HG03108 (cell line): ENCODE data around the gene GUCD1.
A peak's percentile ranks its signal among the peaks of the same experiment; 100 is the strongest.
"Not testable (repeated sequence)": the region's sequence is repeated elsewhere in the genome, so short reads cannot be mapped to it uniquely, and the experiment has no call there.

Experiments
- ATAC-seq: cut with Tn5 transposase; IDR thresholded peaks from one replicate; pipeline ENCODE4 v1.9.1; 2021; ENCODE audit warnings: moderate library complexity; ENCODE audit not compliant: unreplicated experiment

GUCD1 gene

DNA sequence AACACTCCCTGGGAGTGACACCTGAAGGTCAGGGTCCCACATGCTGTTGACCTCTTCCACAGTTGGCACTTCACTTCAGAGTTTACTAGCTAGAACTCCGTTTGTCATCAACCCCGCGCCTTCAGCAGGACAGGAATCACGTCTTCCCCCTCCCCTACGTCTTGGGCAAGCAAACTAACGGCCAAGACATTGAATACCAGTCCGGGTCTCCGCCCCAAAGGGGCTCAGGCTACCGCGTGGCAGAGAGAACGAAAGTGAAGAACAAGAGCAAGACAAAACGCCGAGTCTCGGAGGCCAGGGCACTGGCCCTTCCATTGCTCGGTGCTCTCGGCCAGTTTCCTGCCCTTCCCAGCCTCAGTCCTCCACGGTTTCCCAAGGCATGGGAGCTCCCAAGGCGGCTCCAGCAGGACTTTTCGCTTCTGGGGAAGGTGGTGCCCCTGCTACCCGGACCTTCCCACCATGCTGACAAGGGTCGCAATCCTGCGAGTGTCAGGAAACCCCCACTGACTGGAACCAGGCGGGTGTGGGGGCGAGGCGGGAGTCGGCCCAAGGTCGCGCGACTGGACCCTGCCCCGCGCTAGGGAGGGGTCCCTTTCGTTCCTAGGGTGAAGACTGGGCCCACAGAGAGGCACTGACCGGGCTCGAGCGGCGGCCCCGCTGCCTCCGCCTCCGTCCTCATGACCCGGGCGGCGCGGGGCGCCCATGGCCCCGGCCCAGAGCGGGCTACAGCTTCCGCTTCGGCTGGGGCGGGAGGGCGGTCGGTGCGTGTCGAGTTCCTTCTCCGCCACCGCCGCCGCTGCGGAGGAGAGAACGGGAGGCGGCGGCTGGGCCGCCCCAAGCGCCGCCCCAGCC lies at the start of gene GUCD1:
Gene GUCD1 (minus strand): TSS at position 826 of the 852 bp plus-strand sequence. CDS start 147 bp downstream, at position 679.
- ATAC-seq = no peak

DNA sequence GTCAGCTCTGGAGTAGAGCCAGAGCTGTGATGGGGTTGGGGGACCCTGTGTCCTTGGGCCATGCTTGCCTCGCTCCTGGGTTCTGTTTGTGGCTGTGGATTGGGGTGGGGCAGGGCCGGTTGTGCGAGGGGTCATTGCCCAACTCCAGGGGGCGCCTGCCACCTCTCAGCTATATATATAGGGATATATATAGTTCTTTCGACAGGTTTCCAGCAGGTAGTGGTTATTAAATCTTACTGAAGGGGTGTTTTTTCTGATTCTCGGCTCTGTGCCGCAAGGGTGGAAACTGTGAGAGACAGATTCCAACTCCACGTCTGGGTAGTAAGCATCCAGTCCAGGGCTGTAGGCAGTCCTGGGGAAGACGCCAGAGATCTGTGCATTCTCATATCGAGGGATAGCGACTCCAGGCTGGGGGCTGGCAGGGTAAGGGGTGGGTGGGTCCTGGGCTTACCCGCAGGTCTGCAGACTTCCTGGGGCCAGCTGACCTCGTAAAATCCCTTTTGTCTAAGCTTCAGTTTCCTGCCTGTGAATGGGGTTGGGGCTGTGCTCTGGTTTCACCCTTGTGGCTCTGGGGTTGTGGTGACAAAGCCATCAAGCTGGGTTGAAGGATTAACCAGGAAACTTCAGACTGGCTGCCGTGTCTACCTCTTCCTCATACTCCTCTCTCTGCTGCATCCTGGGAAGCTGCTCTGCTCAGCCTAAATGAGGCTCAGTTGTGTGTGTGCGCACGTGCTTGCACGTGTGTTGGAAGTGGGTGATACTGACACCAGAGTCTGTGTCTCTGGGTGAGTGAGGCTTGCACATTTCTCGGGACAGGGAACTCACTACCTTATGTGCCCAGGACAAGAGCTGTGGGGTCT lies 49.1 kb upstream of the GUCD1 start:
- peak; percentile 29 for ATAC-seq

DNA sequence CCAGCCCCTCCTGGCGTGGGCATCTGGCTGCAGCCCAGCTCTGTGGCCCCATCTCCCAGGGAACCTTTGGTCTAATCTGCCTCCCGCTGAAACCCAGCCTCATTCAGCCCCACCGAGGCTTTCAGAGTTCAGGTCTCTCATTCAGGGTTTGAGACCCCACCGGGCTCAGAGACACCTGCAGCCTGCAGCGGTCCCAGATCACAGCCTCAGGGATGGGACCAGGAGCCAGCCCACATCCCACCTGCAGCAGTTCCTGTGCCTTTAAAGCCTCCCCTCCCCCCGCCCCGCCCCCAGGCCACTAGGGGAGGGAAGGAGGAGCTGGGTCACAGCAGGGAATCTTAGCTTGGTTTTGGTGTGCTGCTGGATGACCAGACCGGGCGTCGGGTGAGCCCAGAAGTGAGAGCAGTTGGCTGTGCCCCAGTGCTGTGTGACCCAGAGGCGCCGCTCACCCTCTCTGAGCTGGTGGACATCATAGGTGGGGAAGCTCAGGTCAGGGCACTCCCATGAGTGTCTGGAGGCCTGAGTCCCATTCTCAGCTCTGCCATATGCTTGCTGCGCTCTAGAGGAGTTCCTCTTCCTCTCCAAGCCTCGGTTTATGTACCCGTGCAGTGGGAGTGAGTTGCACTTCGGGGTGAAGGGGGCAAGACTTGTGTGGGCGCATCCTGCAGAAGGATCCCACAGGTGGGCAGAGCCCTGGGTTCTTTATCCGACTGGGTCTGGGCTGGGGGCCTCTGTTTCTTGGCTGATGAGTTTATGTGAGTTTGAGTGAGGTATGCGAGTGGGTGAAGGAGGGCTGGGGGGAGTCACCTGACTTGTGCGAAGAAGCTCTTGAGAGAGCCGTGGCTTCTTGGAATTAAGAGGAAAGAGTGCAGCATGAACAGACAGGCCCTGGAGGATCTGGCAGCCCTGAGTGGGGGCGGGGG lies 48.2 kb upstream of the GUCD1 start, which contains the start of gene GGT1:
Gene GGT1 (plus strand): TSS at position 347 of the 923 bp plus-strand sequence. CDS start 7,889 bp downstream, outside the sequence.
- not testable (repeated sequence) for ATAC-seq

DNA sequence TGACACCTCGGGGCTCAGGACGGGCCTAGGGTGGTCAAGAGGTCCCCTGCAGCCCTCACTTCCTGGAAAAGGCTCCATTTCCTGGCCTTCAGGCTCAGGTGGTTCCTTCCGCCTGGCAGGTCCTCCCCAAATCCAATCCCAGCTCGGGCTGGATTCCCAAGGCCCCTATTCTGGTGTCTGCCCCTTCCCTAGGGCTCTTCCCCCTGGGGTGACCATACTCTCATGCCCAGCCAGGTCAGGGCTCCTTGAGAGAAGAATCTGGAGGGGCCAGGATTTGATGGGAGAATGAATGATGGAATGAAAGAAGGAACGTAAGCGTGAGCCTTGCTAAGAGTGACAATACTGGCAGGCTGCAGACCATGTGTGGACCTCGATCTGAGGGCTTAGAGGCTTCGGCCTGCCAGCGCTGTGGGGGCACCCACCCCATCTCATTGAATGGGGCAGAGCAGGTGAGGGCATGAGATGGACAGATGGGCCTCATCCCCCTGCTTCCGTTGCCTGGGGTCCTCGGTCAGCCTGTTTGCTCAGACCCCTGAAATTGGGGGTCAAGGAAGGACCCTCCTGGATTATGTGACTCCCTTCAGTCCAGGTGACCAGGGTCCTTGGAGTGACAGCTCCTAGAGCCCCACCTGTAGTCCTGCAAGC lies 47.3 kb upstream of the GUCD1 start:
- ATAC-seq = not testable (repeated sequence)

DNA sequence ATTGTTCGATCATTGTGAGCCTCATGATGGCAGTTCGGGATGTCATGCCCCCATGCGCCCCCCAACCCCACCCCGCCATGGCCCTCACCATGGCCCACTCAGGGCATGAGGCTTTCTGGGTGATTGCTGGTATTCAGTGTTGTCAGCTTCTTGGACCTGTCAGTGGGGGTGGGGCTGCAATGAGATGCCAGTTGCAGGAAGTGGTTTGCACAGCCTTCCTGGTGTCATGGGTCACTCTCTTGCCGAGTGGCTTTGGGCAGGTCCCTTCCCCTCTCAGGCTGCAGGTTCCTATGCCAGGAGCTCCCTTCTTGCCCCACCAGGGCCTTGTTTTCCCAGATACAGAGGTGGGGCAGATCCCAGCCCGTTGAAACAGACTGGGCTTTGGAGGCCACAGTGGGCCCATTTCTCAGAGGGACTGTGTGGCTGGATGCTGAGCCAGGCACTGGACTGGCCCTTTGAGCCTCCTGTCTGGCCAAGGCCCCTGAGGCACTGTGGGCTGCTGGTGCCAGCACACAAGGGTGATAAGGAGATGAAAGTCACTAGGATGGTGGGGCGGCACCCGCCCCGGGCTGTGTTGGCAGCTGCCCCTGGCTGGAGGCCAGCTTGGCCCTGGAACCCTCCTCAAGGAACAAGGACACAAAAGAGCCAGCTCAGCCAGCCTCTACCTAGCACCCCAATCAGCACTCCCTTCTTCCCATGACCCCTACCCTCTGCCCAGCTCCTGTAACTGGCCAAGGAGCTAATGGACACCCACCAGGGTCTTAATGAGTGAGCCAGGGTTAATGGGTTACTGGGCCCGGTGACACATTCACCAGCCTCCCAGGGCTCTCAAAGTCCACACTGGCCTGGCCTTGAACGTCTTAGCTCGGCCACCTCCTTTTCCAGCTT lies 46.5 kb upstream of the GUCD1 start:
- ATAC-seq = no peak

DNA sequence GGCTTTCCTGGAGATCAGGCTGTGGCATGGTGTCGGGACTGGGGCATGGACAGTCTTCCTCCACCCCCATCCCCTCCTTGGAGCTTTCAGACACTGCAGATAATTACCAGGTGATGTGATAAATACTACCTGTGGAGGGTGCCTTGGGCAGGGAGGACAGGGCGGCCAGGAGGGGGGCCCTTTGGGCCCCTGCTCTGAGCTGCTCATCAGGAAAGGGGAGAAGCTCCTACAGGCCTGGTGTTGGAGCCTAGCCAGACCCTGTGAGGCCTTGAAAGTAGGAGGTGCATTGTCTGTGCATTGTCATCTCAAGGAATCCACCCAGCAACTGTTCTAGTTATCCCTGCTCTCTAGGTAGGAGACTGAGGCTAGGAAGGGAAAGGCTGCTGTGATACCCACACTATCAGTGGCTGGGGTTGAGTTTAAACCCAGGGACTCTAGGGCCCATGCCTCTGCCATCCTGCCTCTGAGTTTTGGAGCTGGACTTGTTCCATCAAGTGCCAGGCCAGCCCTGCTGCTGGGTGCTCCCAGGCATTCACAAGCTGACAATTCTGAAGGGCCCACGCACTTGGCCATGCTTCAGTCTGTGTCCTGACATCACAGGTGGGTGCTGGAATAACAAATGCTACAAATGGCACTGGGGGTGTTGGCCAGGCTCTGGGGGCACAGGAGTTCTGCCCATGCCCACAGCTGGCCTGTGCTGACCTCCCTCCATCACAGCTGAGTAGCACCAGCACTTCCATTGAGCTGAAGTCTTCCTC lies 45.2 kb upstream of the GUCD1 start:
- ATAC-seq = not testable (repeated sequence)

DNA sequence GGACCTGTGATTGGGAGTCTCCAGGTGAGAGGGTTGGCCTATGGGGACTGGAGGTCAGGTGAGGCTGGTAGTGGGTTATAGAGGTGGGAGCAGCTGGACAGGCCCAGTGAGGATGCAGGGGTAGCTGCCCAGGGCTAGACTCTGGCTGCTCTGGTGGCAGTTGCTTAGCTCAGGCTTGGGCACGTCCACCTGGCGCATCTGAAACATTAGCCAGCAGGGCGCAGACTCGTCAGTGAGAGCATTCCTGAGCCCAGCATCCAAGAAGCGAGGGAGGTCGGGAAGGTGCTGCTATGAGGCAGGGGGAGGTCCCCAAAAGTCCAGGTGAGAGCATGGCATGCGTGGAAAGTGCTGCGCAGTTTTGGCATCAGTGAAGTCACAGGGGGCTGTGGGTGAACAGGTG lies 44.6 kb upstream of the GUCD1 start:
- ATAC-seq = no peak

DNA sequence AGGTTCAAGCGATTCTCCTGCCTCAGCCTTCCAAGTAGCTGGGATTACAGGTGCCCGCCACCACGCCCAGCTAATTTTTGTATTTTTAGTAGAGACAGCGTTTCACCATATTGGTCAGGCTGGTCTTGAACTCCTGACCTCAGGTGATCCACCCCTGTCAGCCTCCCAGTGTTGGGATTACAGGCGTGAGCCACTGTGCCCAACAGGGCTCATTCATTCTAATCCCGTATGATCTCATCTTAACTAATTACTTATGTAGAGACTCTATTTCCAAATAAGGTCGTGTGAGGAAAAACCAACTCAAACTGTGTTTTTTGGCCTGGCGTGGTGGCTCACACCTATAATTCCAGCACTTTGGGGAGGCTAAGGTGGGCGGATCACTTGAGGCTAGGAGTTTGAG lies 42.1 kb upstream of the GUCD1 start:
- not testable (repeated sequence) for ATAC-seq

DNA sequence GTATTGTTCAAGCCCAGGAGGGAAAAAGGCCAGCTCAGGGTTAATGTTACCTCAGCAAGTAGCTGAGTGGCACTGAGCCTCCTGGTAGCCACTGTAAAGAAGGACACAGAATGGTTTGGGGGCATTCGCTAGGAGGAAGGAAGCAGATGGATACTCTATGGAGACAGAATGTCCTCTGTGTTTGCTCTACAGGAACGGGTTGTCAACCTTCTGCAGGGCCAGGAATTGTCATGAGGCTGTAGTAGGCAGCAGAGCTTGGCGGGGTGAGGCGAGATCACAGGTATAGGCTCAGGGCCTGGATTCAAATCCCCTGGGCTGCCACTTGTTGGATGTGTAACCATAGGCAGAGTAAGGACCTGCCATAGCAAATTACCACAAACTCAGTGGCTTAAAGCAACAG lies 40.9 kb upstream of the GUCD1 start:
- no peak for ATAC-seq

DNA sequence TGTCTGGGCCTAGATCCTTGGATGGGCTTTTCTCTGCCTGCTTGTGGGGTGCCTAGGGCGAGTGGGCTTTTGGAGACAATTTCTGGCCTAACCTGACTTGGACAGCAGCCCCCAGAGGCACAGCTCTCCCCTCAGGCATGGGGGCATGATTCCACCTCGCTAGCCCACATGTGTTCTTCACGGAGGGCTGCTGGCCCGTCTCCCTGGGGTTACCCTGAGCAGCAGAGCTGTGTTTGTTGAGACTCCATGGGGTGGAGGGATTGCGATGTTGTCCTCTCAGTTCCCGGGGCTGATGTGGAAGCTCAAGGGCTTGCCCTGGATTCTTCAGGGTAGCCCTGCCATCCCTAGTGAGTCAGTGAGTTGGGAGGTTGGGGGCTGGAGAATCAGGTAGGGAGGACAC lies 40.3 kb upstream of the GUCD1 start:
- no peak for ATAC-seq

DNA sequence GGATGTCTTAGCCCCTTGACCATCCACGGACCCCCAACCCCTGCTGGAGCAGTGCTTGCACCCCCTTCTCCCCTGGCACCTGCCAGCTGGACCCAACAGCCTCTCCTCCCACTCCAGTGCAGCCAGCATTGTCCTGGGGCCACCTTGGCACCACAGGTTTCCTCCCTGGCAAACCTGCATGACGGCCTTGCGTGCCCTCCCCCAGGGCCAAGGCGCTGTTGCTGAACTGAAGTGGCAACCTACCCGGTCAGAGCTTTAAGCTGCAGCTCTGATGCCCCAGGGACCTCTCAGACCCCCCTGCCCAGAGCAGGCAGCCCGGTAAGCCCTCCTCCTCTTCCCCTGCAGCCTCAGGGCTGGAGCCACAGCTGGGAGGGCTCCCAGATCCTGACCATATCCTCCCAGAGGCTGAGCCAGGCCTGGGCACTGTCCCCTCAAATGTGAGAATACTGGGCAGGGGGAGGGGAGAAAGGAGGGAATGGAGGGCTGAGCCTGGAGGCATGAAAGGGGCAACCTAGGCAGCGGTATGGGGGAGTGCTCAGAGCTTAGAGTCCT lies 39.7 kb upstream of the GUCD1 start:
- no peak for ATAC-seq

DNA sequence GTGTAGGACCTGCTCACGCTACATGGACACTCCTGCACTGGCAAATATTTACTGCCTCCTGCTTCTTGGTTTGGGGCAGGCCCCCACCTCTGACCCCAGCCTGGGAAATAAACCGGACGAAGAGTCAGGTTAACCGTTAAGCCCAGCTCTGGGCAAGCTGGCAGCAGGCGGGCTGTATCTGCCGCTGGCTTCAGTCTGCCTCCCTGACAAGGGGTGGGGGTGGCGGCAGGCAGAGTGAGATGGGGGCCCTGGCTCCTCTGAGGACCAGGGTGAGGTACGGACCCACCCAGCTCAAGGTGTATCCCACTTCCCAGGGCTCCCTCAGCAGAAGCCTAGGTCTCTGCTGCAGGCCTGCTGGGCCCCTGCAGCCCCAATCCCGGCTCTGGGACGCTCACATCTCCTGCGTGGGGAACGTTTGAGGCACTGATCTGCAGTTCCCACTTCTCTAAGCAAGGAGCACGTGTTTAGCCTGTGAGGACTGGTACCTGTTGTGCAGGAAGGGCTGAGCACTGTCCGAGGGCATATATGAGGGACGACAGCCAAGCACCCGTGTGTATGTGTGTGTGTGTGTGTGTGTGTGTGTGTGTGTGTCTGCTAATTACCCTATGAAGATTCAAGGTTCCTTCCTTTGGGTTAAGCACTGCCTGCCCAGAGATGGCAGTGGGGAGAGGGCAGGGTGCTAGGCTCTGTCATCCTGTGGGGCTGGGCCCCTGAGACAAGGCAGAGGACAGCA lies 39.1 kb upstream of the GUCD1 start:
- ATAC-seq = no peak

DNA sequence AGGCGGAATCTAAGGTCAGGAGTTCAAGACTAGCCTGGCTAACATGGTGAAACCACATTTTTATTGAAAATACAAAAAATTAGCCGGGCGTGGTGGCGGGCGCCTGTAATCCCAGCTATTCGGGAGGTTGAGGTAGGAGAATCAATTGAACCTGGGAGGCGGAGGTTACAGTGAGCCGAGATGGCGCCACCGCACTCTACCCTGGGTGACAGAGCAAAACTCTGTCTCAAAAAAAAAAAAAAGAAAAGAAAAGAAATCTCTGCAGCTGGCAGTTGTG lies 38.6 kb upstream of the GUCD1 start:
- not testable (repeated sequence) for ATAC-seq

DNA sequence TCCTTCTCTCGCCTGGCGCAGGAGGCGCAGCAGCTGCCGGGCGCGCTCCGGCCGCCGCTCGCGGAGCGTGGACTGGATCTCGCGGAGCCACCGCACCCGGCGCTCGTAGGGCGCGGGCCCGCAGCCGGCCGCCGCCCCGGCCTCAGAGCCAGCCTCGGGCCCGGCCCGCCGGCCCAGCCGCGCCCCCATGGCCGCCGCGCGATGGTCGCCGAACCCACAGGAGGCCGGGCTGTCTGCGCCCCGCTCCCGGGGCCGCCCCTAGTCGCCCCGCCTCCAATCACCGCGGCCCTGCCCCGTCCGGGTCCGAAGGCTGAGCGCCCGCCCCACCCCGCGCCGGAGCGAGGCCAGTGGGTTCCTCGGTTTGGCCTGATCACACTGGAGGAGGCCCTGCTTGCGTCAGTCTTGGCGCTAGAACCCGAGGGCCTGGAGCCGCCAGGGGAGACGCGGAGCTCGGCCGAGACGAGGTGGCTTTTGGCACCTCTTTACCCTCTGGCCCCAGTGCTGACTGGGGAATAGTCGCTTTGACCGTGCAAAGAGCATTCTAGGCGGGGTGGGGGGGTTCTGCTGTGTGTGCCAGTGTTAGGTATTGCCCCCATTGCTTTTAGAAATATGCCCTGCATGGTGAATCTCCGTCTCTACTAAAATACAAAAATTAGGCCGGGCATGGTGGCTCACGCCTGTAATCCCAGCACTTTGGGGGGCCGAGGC lies 38.1 kb upstream of the GUCD1 start, which contains the start of gene LRRC75B:
Gene LRRC75B (minus strand): TSS at position 223 of the 708 bp plus-strand sequence. CDS start 34 bp downstream, at position 189.
- ATAC-seq = peak; percentile 72

DNA sequence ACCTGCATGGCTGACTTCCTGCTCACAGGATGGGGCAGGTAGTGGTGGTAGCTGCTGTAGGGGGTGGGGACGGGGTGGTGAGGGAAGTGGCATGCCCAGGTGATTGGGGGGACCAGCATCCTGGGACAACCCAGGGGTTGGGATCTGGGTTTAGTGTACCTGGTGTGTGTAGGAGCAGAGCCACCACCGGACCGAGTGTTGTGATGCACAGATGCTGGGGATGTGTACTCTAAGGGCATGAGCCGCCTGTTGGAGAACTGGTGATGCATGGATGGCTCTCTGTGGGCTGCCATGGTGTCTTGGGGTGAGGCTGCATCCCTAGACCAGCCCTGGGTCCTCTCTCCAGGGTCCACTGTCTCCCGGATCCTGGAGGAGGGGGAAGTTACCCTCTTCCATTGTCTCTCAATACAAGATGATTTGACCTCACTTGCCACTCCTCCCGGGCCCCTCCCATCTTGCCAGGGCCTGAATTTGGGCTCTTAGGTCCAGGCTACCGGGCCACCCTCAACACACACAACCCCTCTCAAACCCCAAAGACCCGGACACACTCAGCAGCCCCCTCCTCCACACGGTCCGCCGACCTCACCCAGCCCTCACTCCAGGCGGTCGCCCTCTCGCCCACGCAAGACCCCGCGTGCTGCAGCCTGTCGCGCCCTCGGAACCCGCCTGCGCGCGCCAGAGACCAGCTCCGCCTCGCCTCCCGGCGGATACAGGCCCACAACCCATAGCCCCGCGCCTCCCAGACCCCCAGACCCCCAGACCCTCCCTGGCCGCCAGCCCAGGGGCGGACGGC lies 37.3 kb upstream of the GUCD1 start:
- no peak for ATAC-seq

DNA sequence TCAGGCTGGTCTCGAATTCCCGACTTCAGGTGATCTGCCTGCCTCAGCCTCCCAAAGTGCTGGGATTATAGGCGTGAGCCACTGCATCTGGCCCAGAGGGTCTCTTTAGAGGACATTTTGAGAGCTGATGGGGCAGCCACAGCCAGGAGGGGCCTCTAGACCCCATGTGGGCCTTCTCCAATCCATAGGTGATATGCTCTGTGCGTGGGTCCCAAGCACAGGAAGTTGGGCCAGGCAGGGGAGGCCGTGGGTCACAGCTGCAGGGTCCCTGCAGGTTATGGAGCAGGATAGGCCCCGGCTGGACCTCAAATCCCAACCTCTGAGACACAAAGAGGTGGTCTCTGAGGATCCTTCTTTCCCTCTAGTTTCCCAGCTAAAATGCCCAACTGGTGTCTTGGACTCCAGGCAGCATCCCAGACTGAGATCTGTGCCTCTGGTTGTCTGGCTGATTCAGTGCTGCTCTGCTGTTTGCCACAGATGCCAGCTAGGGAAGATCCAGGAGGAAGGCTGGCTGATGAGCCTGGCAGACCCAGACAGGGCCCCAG lies 36.4 kb upstream of the GUCD1 start:
- ATAC-seq = no peak
